H1 (cell line): ENCODE measurements around the gene EFCAB6. TPM values are rescaled to one million over a fixed set of nuclear protein-coding genes. Genes with fewer than 3 reads are reported as not detected.

Experiments
- CBX8 ChIP-seq: fragments of 300-800, 300-1000 bp; sonication (generic); IDR thresholded peaks from 2 replicates; pipeline ENCODE4 v1.7.1; 2016; ENCODE audit warnings: low read depth, low read length, borderline replicate concordance
- CHD7 ChIP-seq: fragments of 300-600 bp; sonication (generic); IDR thresholded peaks from 2 replicates; pipeline ENCODE4 v1.7.1; 2012; ENCODE audit warnings: low read length, moderate library complexity, mild to moderate bottlenecking, inconsistent platforms; ENCODE audit not compliant: insufficient replicate concordance
- RFX5 ChIP-seq: IDR thresholded peaks from 2 replicates; pipeline ENCODE4 v1.6.1; 2011; ENCODE audit warnings: low read depth, low read length, improper control_type of control experiment, borderline replicate concordance
- polyA plus RNA-seq, 7 experiments: library from polyadenylated mRNA; depleted of rRNA in 3 of 7; stranded (reverse) in 5 of 7; unstranded in 2 of 7; fragments of >200 nt in 5 of 7; fragments of 200-250 nt in 2 of 7; gene quantifications; 1 replicate in 5 of 7; 2 replicates in 1 of 7; 4 replicates in 1 of 7; pipeline versions ENCODE4 v1.2.1 to v1.2.3, GENCODE V29; 2011 to 2013; ENCODE audit warnings: missing spikeins in 2 of 7, mixed read lengths in 2 of 7
- total RNA-seq: library from RNA; stranded (reverse); fragmentation: NEBNext Ultra II Directional; extraction: Animal tissue kit (Norgen Biotek cat#: 25700); gene quantifications from 2 replicates; pipeline ENCODE4 v1.2.1, GENCODE V29; 2021

The EFCAB6 gene
- total and polyA plus RNA-seq, 2 of the 8 experiments (the other 6 are each of a cell fraction or from before 2014, with no cell fraction given): 0.32 to 1.7 TPM

GRCh38 chr22:43628250-43628649, 183.9 kb downstream of the EFCAB6 start (continued):
- TF ChIP-seq CHD7 (no peak), RFX5 (no peak), CBX8 (no peak)
